Mesendoderm (in vitro differentiated cells): ENCODE results near the gene ERCC4.

Experiments used
- DNase-seq: peaks from one replicate; pipeline ENCODE4 v3.0.0; 2013
- H2AK5ac ChIP-seq: 2 replicates; pipeline ENCODE4 v1.6.1; 2013; ENCODE audit warnings: low read length, inconsistent platforms
- H2BK120ac ChIP-seq: 2 replicates; pipeline ENCODE4 v1.6.1; 2013; ENCODE audit warnings: low read depth, mild to moderate bottlenecking, low read length, moderate library complexity, mixed read lengths
- H2BK15ac ChIP-seq: replicated peaks from 2 replicates; pipeline ENCODE4 v1.6.1; 2013; ENCODE audit warnings: low read depth, mild to moderate bottlenecking, moderate library complexity
- H2BK5ac ChIP-seq: 2 replicates; pipeline ENCODE4 v1.6.1; 2013; ENCODE audit warnings: low read length, inconsistent platforms
- H3K18ac ChIP-seq: 2 replicates; pipeline ENCODE4 v1.6.1; 2013; ENCODE audit warnings: mild to moderate bottlenecking, low read length, mixed read lengths
- H3K23ac ChIP-seq: one replicate; pipeline ENCODE4 v1.6.1; 2013; ENCODE audit warnings: low read length
- H3K27ac ChIP-seq: 2 replicates; pipeline ENCODE4 v1.5.1; 2013; ENCODE audit warnings: low read depth, mild to moderate bottlenecking, inconsistent platforms, low read length, moderate library complexity
- H3K27me3 ChIP-seq: 2 replicates; pipeline ENCODE4 v1.6.1; 2013; ENCODE audit warnings: low read length, control low read depth, mild to moderate bottlenecking, inconsistent platforms; ENCODE audit not compliant: insufficient read depth, poor library complexity
- H3K36me3 ChIP-seq: 2 replicates; pipeline ENCODE4 v1.6.1; 2013; ENCODE audit warnings: low read length, inconsistent platforms; ENCODE audit not compliant: control insufficient read depth, insufficient read depth
- H3K4ac ChIP-seq: one replicate; pipeline ENCODE4 v1.6.1; 2013; ENCODE audit warnings: low read depth, mild to moderate bottlenecking, low read length, moderate library complexity
- H3K4me1 ChIP-seq: 2 replicates; pipeline ENCODE4 v1.6.1; 2013; ENCODE audit warnings: low read depth, low read length, inconsistent platforms; ENCODE audit not compliant: control insufficient read depth
- H3K4me2 ChIP-seq: 2 replicates; pipeline ENCODE4 v1.6.1; 2013; ENCODE audit warnings: low read length
- H3K4me3 ChIP-seq: 2 replicates; pipeline ENCODE4 v1.5.1; 2013; ENCODE audit warnings: mild to moderate bottlenecking, low read length
- H3K56ac ChIP-seq: one replicate; pipeline ENCODE4 v1.6.1; 2013; ENCODE audit warnings: low read length
- H3K79me1 ChIP-seq: 2 replicates; pipeline ENCODE4 v1.6.1; 2013; ENCODE audit warnings: low read length, inconsistent platforms
- H3K79me2 ChIP-seq: 2 replicates; pipeline ENCODE4 v1.6.1; 2013; ENCODE audit warnings: mild to moderate bottlenecking, low read length; ENCODE audit not compliant: control insufficient read depth, insufficient read depth
- H3K9ac ChIP-seq: 2 replicates; pipeline ENCODE4 v1.6.1; 2013; ENCODE audit warnings: low read length, inconsistent platforms
- H4K5ac ChIP-seq: one replicate; pipeline ENCODE4 v1.6.1; 2013; ENCODE audit warnings: low read length
- H4K8ac ChIP-seq: one replicate; pipeline ENCODE4 v1.6.1; 2013; ENCODE audit warnings: low read depth, mild to moderate bottlenecking, control low read depth, low read length, moderate library complexity
- WGBS: extraction: QIAGEN DNeasy Blood & Tissue Kit; methylation state at CpG from one replicate; pipeline ENCODE4 v1.1.7; 2013; ENCODE audit warnings: low lambda C conversion rate, missing lambda C conversion rate; ENCODE audit not compliant: insufficient coverage; ENCODE audit errors: extremely low coverage; 5-methylcytosine and 5-hydroxymethylcytosine counted together

The ERCC4 gene

GRCh38 chr16:13951611-13952010 is 31.7 kb downstream of the ERCC4 start:
- H2BK120ac ChIP-seq, result no peak overlapping the region
- no peak overlapping the region for H3K4me3 ChIP-seq
- H4K5ac ChIP-seq, result no peak overlapping the region
- no peak overlapping the region for H2BK5ac ChIP-seq
- no peak overlapping the region for H2BK15ac ChIP-seq
- no peak overlapping the region for H3K56ac ChIP-seq
- H3K9ac ChIP-seq, result no peak overlapping the region
- no peak overlapping the region for H2AK5ac ChIP-seq
- peaks cover 3% of the 10 kb centered on the region for H3K4me1 ChIP-seq
- H3K23ac ChIP-seq, result no peak overlapping the region
- no CpG with 5 or more reads among the region's 3 CpGs for WGBS
- H3K4me2 ChIP-seq, result no peak overlapping the region
- DNase-seq, result no peak
- H3K79me1 ChIP-seq, result no peaks in the 10 kb centered on the region
- peaks cover 1% of the 10 kb centered on the region for H3K36me3 ChIP-seq
- H3K18ac ChIP-seq, result no peak overlapping the region
- H3K4ac ChIP-seq, result no peak overlapping the region
- H3K27me3 ChIP-seq, result no peaks in the 10 kb centered on the region
- no peak overlapping the region for H4K8ac ChIP-seq
- no peak overlapping the region for H3K27ac ChIP-seq
- H3K79me2 ChIP-seq, result no peaks in the 10 kb centered on the region

- H3K18ac ChIP-seq, result no peak overlapping the region
- H2AK5ac ChIP-seq, result no peak overlapping the region
- WGBS, result no CpG with 5 or more reads among the region's 2 CpGs
- H3K27ac ChIP-seq, result no peak overlapping the region
- no peaks in the 10 kb centered on the region for H3K79me2 ChIP-seq
- H2BK120ac ChIP-seq, result no peak overlapping the region
- H3K4me1 ChIP-seq, result peaks cover 7% of the 10 kb centered on the region
- H3K27me3 ChIP-seq, result no peaks in the 10 kb centered on the region
- no peak overlapping the region for H2BK5ac ChIP-seq
- H3K79me1 ChIP-seq, result no peaks in the 10 kb centered on the region
- no peak overlapping the region for H4K5ac ChIP-seq
- no peak overlapping the region for H3K9ac ChIP-seq
- H3K4ac ChIP-seq, result no peak overlapping the region
- no peak overlapping the region for H4K8ac ChIP-seq
- H3K36me3 ChIP-seq, result no peaks in the 10 kb centered on the region
- H3K4me2 ChIP-seq, result no peak overlapping the region
- no peak for DNase-seq
- no peak overlapping the region for H3K4me3 ChIP-seq
- H2BK15ac ChIP-seq, result no peak overlapping the region
- H3K23ac ChIP-seq, result no peak overlapping the region
- no peak overlapping the region for H3K56ac ChIP-seq
Measured at GRCh38 chr16:13953501-13953900, 33.5 kb downstream of the ERCC4 start.

GRCh38 chr16:13956635-13957196 is 36.8 kb downstream of the ERCC4 start:
- Histone ChIP-seq H3K79me2 (no peaks in the 10 kb centered on the region), H3K9ac (no peak overlapping the region), H3K27ac (no peak overlapping the region), H3K23ac (no peak overlapping the region), H3K36me3 (no peaks in the 10 kb centered on the region), H2BK15ac (no peak overlapping the region), H3K56ac (peak overlapping the region; percentile 22), H3K4me2 (no peak overlapping the region), H3K4me1 (peaks cover 8% of the 10 kb centered on the region), H3K18ac (peak overlapping the region; percentile 93), H2BK5ac (no peak overlapping the region), H3K4me3 (no peak overlapping the region), H4K8ac (no peak overlapping the region), H3K79me1 (no peaks in the 10 kb centered on the region), H3K4ac (no peak overlapping the region), H4K5ac (no peak overlapping the region), H2BK120ac (no peak overlapping the region), H3K27me3 (no peaks in the 10 kb centered on the region), H2AK5ac (no peak overlapping the region)
- DNase-seq, result no peak
- no CpG with 5 or more reads among the region's 14 CpGs for WGBS

GRCh38 chr16:13957197-13958078 is 37.5 kb downstream of the ERCC4 start:
- Histone ChIP-seq H3K4ac (peak overlapping the region; percentile 64), H3K4me1 (peaks cover 8% of the 10 kb centered on the region), H3K18ac (peak overlapping the region; percentile 93), H3K9ac (no peak overlapping the region), H2BK15ac (no peak overlapping the region), H3K56ac (no peak overlapping the region), H3K27ac (peak overlapping the region; percentile 75), H3K79me2 (no peaks in the 10 kb centered on the region), H3K36me3 (no peaks in the 10 kb centered on the region), H3K79me1 (no peaks in the 10 kb centered on the region), H3K4me3 (no peak overlapping the region), H4K5ac (no peak overlapping the region), H3K4me2 (no peak overlapping the region), H3K27me3 (no peaks in the 10 kb centered on the region), H3K23ac (no peak overlapping the region), H2BK5ac (peak overlapping the region; percentile 7), H4K8ac (peak overlapping the region; percentile 65), H2AK5ac (no peak overlapping the region), H2BK120ac (no peak overlapping the region)
- no CpG with 5 or more reads among the region's 14 CpGs for WGBS
- DNase-seq, result peak; percentile 85

- Histone ChIP-seq H2BK5ac (no peak overlapping the region), H3K18ac (no peak overlapping the region), H3K4me3 (no peak overlapping the region), H4K8ac (no peak overlapping the region), H3K27ac (no peak overlapping the region), H3K56ac (no peak overlapping the region), H2BK15ac (no peak overlapping the region), H3K9ac (no peak overlapping the region), H2AK5ac (no peak overlapping the region), H3K79me1 (no peaks in the 10 kb centered on the region), H3K36me3 (no peaks in the 10 kb centered on the region), H2BK120ac (no peak overlapping the region), H3K4ac (no peak overlapping the region), H3K23ac (no peak overlapping the region), H3K79me2 (no peaks in the 10 kb centered on the region), H4K5ac (no peak overlapping the region), H3K4me1 (peaks cover 8% of the 10 kb centered on the region), H3K27me3 (no peaks in the 10 kb centered on the region), H3K4me2 (no peak overlapping the region)
- WGBS, result no CpG with 5 or more reads among the region's 4 CpGs
- no peak for DNase-seq
Measured at GRCh38 chr16:13958474-13958873, 38.5 kb downstream of the ERCC4 start.
